ENCODE measurements around the gene FAAH.

DNA sequence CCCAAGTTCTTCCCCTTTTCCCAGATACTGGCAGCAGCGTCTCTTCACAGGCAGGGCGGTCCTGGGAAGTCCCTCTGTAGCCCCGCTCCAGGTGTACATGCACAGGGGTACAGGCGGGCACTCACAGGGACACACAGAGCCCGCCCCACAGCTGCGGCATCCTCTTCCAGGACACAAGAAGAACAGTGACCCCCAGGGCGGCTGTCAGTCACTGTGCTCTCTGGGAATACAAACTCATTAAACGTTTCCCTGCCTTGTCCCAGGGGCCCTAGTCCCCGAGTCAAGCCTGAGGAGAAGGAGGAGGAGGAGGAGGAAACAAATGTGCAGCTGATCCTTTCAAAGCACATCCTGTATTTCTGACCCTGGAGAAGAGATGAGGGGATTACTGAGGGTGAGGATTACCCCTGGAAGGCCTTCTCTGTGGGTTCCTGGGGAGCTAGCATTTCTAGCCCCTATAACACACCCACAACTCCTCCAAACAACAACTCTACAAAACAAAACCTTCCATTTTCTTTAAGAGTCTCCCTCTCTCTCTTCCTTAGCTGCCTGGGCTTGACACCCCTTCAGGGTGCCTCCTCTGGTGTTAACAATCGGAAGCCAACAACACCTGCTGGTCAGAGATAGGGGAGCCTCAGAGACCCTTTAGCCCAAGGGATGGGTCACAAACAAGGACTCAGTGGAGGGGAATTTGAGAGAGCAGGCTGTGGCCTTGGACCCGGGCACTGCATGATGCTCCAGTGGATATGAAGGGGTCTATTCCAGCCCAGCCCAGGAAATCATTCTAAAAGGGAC lies 67.1 kb downstream of the FAAH start:
- TF ChIP-seq POLR2A (IDR thresholded peaks at IDR 0.05): no peak
- no peak for TF ChIP-seq CTCF (IDR thresholded peaks at IDR 0.05)
